Frontal cortex (tissue), 4 donors: ENCODE results near the gene STRN4. TPM values are rescaled to one million over a fixed set of nuclear protein-coding genes. Genes with fewer than 3 reads are reported as not detected.
A peak's percentile ranks its signal among the peaks of the same experiment; 100 is the strongest.
"Not testable (repeated sequence)": the region's sequence is repeated elsewhere in the genome, so short reads cannot be mapped to it uniquely, and the experiment has no call there.

Experiments
- DNase-seq, 2 donors: peaks; one replicate each; pipeline ENCODE4 v3.0.0; 2012; ENCODE audit warnings: low spot score in 2 of 2
- FAIRE-seq: peaks from 2 replicates; lab custom pipeline; 2012; peaks lifted over from hg19 to GRCh38; lab: Jason Lieb, UNC
- total RNA-seq: library from RNA; depleted of rRNA; stranded (reverse); fragments of >200 nt; gene quantifications from one replicate; pipeline ENCODE4 v1.2.3, GENCODE V29; 2014
- donor health status: control.
- donor health status: control.
- donor health status: control.

STRN4 gene, protein sequence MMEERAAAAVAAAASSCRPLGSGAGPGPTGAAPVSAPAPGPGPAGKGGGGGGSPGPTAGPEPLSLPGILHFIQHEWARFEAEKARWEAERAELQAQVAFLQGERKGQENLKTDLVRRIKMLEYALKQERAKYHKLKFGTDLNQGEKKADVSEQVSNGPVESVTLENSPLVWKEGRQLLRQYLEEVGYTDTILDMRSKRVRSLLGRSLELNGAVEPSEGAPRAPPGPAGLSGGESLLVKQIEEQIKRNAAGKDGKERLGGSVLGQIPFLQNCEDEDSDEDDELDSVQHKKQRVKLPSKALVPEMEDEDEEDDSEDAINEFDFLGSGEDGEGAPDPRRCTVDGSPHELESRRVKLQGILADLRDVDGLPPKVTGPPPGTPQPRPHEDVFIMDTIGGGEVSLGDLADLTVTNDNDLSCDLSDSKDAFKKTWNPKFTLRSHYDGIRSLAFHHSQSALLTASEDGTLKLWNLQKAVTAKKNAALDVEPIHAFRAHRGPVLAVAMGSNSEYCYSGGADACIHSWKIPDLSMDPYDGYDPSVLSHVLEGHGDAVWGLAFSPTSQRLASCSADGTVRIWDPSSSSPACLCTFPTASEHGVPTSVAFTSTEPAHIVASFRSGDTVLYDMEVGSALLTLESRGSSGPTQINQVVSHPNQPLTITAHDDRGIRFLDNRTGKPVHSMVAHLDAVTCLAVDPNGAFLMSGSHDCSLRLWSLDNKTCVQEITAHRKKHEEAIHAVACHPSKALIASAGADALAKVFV
- 86.4 TPM for total RNA-seq

DNA sequence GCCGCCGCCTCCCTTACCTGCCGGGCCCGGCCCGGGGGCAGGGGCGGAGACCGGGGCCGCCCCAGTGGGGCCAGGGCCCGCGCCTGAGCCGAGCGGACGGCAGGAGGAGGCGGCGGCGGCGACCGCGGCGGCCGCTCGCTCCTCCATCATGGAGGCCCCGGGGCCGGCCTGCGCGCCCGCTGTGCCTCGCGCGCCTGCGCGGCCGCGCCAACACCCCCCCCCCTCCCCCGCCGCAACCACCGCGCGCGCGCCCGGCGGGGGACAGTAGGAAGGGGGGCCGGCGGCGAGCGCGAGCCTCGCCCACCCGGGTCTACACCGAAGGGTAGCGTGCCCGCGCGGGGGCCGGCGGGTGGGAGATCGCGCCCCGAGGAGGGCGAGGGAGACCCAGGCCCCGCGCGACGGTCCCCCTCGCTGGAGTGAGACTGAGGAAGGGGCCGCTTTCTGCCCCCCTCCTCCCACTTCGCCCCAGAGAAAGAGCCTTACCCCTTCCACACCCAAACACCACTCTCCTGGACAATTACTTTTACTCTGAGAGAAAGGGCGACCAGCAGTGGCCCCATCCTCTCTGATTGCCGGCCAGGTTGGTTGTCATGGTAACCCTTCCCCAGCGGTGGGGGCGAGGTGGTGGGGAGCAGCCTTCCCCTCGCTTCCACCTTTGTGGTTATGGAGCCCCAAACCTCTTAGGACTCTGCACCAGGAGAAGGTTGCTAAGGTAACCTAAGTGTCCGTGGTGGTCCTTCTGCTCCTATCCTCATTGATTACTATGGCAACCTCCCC lies at the start of gene STRN4:
Gene STRN4, minus strand, starts transcription at position 170 of the 777 bp plus-strand sequence. Its CDS starts 20 bp downstream, at position 150.
- DNase-seq (peak; percentile 88 to 93), FAIRE-seq (no peak)

- FAIRE-seq (no peak), DNase-seq (no peak)
These were observed 45.7 kb upstream of the STRN4 start for GRCh38 chr19:46791944-46792343.

GRCh38 chr19:46789371-46789770 lies 43.1 kb upstream of the STRN4 start:
- FAIRE-seq (no peak), DNase-seq (no peak)

GRCh38 chr19:46788968-46789338 lies 42.7 kb upstream of the STRN4 start:
- FAIRE-seq, result no peak
- no peak for DNase-seq

- DNase-seq (peak; percentile 74 to 87), FAIRE-seq (no peak)
These were observed 42.2 kb upstream of the STRN4 start, which contains the start of gene SLC1A5 for GRCh38 chr19:46788262-46788967. Gene SLC1A5, minus strand, starts transcription at chr19:46788594. Its CDS starts 629 bp downstream, at chr19:46787965.

- FAIRE-seq, result no peak
- peak in 1 of 2 donors; percentile 48 for DNase-seq
These were observed 41.3 kb upstream of the STRN4 start for GRCh38 chr19:46787331-46788261.

DNA sequence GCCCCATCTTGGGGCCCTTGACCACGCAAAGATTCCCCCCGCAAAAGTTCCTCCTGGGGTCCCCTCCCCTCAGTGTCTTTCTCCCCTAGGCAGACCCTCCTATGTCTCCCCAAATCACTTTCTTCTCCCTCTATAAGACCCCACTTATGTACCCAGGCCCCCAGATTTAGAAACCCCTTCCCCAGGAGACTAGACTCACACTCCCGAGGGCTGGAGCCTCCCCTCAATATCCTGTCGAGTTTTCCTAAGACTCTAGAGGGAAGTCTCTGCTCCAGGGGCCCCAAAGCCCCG lies 40.7 kb upstream of the STRN4 start:
- no peak for DNase-seq
- no peak for FAIRE-seq

DNA sequence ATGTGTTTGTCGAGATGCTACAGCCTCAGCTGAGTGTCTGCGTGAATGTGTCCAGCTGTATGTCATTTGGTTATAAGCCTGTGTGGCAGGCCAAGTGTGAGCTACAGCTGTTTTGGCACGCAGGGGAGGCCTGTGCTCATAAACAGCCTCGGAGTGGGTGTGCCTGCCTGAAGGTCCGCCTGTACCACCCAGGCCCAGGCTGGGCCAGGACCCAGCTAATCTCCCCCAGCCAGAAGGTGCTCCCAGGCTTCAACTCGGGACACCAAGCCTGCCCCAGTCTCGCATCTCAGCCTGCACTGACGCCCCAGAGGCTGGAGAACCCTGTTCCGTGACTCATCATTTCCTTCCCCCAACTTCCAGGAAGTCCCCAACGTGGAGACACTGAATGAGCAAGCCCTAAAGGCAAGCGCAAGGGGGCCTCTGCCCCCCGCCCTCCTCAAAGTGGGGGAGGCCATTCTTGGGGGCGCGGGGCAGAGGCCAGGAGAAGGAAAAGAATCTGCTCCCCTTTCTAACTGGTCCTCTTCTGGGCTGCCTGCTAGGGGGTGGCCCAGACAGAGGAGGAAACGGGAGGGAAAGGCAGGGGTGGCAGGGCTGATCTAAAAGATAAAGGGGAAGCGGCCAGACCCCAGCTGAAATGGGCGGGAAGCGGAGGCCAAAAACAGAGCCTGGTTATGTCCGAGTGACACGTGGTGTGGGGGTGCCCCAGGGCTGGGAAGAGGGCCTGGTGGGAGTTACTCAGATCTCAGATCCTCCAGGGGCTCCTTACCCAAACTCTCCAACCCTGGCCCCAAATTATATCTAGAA lies 40.2 kb upstream of the STRN4 start:
- DNase-seq, result peak in 1 of 2 donors; percentile 65
- no peak for FAIRE-seq

DNA sequence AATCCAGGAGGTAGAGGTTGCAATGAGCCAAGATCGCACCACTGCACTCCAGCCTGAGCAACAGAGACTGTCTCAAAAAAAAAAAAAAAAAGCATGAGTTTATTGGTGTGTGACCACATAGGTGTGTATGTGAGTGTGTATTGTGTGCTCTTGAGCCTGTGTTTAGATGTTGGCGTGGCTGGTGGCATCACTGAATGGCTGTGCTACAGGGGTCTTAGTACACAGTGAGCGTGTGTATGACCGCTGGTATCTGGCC lies 39.7 kb upstream of the STRN4 start:
- FAIRE-seq (no peak), DNase-seq (no peak)

GRCh38 chr19:46785054-46785979 lies 39.1 kb upstream of the STRN4 start:
- FAIRE-seq (no peak), DNase-seq (no peak)

DNA sequence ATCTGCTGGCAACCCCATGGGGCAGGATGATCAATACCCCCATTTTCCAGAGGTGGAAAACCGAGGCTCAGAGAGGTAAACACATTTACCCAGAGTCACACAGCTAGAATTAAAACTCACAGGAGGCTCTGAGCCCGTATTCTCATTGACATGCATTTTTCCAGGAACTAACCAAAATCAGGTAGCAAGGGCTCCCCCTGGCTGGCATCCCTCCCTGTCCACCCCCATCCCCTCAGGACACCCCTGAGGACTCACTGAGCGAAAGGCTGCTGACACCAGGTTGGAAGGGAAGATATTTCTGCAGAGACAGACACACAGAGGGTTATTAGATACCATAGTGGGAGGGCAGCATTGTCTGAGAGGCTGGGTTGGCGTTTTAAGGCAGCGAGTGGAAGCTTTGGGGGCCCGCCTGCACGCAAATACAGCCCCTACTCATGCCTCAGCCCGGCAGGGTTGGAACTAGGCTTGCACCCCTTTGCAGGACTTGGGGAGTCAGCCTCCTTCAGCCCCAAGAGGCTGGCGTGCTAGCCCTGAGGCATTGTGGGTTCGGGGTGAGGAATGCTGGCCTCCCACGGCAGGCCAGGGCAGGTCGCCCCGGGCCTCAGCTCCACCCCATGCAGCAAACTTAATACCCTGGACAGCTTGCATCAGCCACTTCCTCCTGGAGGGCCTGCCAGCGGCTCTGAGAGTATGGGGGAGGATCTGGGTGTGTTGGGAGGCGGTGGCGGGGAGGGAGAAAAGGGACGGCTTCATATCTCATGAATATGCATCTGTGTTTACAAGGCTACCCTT lies 38.2 kb upstream of the STRN4 start:
- DNase-seq (no peak), FAIRE-seq (no peak)

- no peak for FAIRE-seq
- no peak for DNase-seq
These were observed 37.4 kb upstream of the STRN4 start for GRCh38 chr19:46783670-46784069.

DNA sequence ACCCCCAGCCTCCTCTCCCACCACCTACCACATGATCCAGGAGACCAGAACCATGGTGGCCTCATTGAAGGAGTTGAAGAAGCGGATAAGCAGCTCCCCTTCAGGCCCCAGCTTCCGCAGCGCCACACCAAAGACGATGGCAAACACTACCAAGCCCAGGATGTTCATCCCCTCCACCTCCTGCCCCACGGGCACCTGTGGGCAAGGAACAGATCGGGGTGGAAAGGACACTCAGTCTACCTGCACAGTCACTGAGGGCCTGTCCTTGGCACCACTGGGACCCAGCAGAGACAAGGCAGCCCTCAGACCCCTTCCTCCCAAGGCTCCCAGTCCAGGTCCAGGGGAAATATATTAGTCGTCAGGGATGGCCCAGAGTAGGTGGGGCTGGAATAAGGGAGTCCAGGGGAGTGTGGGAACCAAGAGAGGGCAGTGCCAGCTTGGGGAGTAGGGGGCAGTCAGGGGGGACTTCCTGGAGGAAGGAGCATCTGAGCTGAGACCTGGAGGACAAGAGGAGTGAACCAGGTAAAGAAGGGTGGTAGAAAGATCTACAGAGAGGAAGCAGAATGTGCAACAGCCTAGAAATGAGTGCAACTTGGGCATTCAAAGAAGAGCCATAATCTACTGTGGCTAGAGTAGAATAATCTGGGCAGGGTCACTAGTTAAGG lies 36.2 kb upstream of the STRN4 start:
- no peak for FAIRE-seq
- DNase-seq, result no peak

DNA sequence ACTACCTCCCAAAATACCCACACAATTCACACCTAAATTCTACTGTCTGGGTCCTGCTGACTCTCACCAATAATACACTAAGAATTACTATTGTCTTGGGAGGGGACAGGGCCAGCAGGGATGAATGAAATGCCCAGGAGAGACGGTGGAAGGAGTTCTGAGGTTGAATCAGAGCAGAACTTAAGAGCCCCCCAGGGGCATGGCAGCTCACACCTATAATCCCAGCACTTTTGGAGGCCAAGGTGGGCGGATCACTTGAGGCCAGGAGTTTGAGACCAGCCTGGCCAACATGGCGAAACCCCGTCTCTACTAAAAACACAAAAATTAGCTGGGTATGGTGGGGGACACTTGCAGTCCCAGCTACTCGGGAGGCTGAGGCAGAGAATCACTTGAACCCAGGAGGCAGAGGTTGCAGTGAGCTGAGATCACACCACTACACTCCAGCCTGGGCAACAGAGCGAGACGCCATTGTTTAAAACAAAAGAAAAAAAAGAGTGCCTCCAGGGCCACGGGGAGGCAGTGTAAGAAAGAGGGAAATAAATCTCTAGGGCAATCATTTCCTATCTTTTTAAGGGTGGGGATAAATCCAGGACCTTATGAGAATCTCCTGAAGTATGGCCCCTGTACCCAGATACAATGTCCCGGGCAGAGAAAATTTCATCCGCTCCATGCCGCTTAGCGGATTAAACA lies 31.9 kb upstream of the STRN4 start:
- not testable (repeated sequence) for FAIRE-seq

More for the DNA sequence above, 31.9 kb upstream of the STRN4 start:
- not testable (repeated sequence) for DNase-seq
